Measurements from ENCODE around the gene CISTR. TPM values are rescaled to one million over a fixed set of nuclear protein-coding genes. Genes with fewer than 3 reads are reported as not detected.

The CISTR gene
- total and polyA plus RNA-seq, 2 experiments from 2014 or later, result not detected

GRCh38 chr12:53714004-53714403, 37.8 kb downstream of the CISTR start:
- Histone ChIP-seq H2AFZ (no peak overlapping the region), H3K27me3 (no peaks in the 10 kb centered on the region), H3K79me2 (no peaks in the 10 kb centered on the region), H4K20me1 (ENCODE audit: insufficient read depth, poor library complexity, severe bottlenecking) (no peaks in the 10 kb centered on the region), H3K9me2 (replicated peaks; ENCODE audit: insufficient read depth) (no peaks in the 10 kb centered on the region), H3K4me2 (no peak overlapping the region), H3K36me3 (replicated peaks; ENCODE audit: insufficient read depth, low read depth) (no peaks in the 10 kb centered on the region), H3K9me3 (ENCODE audit: low read depth) (no peaks in the 10 kb centered on the region), H3K27ac (no peak overlapping the region), H3K4me3 (no peak overlapping the region), H3K4me1 (ENCODE audit: insufficient read depth) (no peaks in the 10 kb centered on the region)
- 97% methylated on average over 4 of the region's 4 CpGs for WGBS (ENCODE audit: low lambda C conversion rate, missing lambda C conversion rate)
- DNase-seq (ENCODE audit: low spot score), result no peak
- no peak for TF ChIP-seq EZH2phosphoT487 (IDR thresholded peaks at IDR 0.05; ENCODE audit: low read depth, severe bottlenecking, unreplicated experiment)
- no peak for TF ChIP-seq CTCF (IDR thresholded peaks at IDR 0.05; ENCODE audit: poor library complexity)
- TF ChIP-seq EZH2 (IDR thresholded peaks at IDR 0.05; ENCODE audit: borderline replicate concordance), result no peak

- no peaks in the 10 kb centered on the region for H3K4me1 ChIP-seq (ENCODE audit: insufficient read depth)
- H3K79me2 ChIP-seq, result no peaks in the 10 kb centered on the region
- no peak overlapping the region for H3K27ac ChIP-seq
- H3K27me3 ChIP-seq, result no peaks in the 10 kb centered on the region
- 94% methylated on average over 9 of the region's 9 CpGs for WGBS (ENCODE audit: low lambda C conversion rate, missing lambda C conversion rate)
- H3K9me2 ChIP-seq (replicated peaks; ENCODE audit: insufficient read depth), result no peaks in the 10 kb centered on the region
- H3K4me3 ChIP-seq, result no peak overlapping the region
- no peaks in the 10 kb centered on the region for H3K9me3 ChIP-seq (ENCODE audit: low read depth)
- DNase-seq (ENCODE audit: low spot score), result no peak
- no peak for TF ChIP-seq CTCF (IDR thresholded peaks at IDR 0.05; ENCODE audit: poor library complexity)
- no peak for TF ChIP-seq EZH2 (IDR thresholded peaks at IDR 0.05; ENCODE audit: borderline replicate concordance)
- TF ChIP-seq EZH2phosphoT487 (IDR thresholded peaks at IDR 0.05; ENCODE audit: low read depth, severe bottlenecking, unreplicated experiment), result no peak
- H2AFZ ChIP-seq, result no peak overlapping the region
- H3K36me3 ChIP-seq (replicated peaks; ENCODE audit: insufficient read depth, low read depth), result no peaks in the 10 kb centered on the region
- no peak overlapping the region for H3K4me2 ChIP-seq
- no peaks in the 10 kb centered on the region for H4K20me1 ChIP-seq (ENCODE audit: insufficient read depth, poor library complexity, severe bottlenecking)
These were observed 38.3 kb downstream of the CISTR start for GRCh38 chr12:53713516-53713915.

- Histone ChIP-seq H3K79me2 (no peaks in the 10 kb centered on the region), H3K27me3 (peaks cover 5% of the 10 kb centered on the region), H3K36me3 (replicated peaks; ENCODE audit: insufficient read depth, low read depth) (no peaks in the 10 kb centered on the region), H3K4me3 (no peak overlapping the region), H3K27ac (no peak overlapping the region), H3K9me2 (replicated peaks; ENCODE audit: insufficient read depth) (no peaks in the 10 kb centered on the region), H3K4me2 (no peak overlapping the region), H2AFZ (no peak overlapping the region), H4K20me1 (ENCODE audit: insufficient read depth, poor library complexity, severe bottlenecking) (no peaks in the 10 kb centered on the region), H3K9me3 (ENCODE audit: low read depth) (no peaks in the 10 kb centered on the region), H3K4me1 (ENCODE audit: insufficient read depth) (no peaks in the 10 kb centered on the region)
- DNase-seq (ENCODE audit: low spot score), result no peak
- 82% methylated on average over 8 of the region's 8 CpGs for WGBS (ENCODE audit: low lambda C conversion rate, missing lambda C conversion rate)
- TF ChIP-seq CTCF (IDR thresholded peaks at IDR 0.05; ENCODE audit: poor library complexity), result no peak
These were observed 39.6 kb downstream of the CISTR start for GRCh38 chr12:53712059-53712643.

DNA sequence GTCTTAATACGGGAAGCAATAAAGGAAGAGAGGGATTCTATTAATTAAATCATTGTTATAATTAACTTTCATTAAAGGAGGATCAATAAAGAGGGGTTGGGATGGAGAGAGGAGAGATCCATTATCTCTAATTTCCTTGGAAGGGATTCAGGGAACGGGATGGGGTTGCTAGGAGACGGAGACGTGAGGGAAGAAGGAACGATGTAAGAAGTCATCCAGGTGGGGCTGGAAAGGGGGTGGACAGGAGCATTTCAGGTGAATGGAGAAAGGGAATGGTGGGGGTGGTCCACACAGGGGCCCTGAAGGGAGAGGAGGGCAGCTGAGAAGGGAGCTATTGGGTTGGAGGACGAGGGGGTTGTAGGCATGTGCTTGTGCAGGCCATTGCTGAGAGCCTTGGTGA, 41.7 kb downstream of the CISTR start:
- Histone ChIP-seq H3K9me3 (ENCODE audit: low read depth) (no peaks in the 10 kb centered on the region), H3K4me3 (no peak overlapping the region), H3K27ac (no peak overlapping the region), H3K4me1 (ENCODE audit: insufficient read depth) (no peaks in the 10 kb centered on the region), H3K9me2 (replicated peaks; ENCODE audit: insufficient read depth) (no peaks in the 10 kb centered on the region), H4K20me1 (ENCODE audit: insufficient read depth, poor library complexity, severe bottlenecking) (no peaks in the 10 kb centered on the region), H3K27me3 (peaks cover 23% of the 10 kb centered on the region), H3K79me2 (no peaks in the 10 kb centered on the region), H3K36me3 (replicated peaks; ENCODE audit: insufficient read depth, low read depth) (no peaks in the 10 kb centered on the region), H2AFZ (no peak overlapping the region), H3K4me2 (no peak overlapping the region)
- TF ChIP-seq CTCF (IDR thresholded peaks at IDR 0.05; ENCODE audit: poor library complexity) (no peak), EZH2 (IDR thresholded peaks at IDR 0.05; ENCODE audit: borderline replicate concordance) (no peak), EZH2phosphoT487 (IDR thresholded peaks at IDR 0.05; ENCODE audit: low read depth, severe bottlenecking, unreplicated experiment) (no peak)
- DNase-seq (ENCODE audit: low spot score), result no peak
- 66% methylated on average over 6 of the region's 6 CpGs for WGBS (ENCODE audit: low lambda C conversion rate, missing lambda C conversion rate)

Measured in hepatocyte (in vitro differentiated cells).